Neural progenitor cell (in vitro differentiated cells): Measurements from ENCODE around the gene MCCC2. TPM values are rescaled to one million over a fixed set of nuclear protein-coding genes. Genes with fewer than 3 reads are reported as not detected.
A peak's percentile ranks its signal among the peaks of the same experiment; 100 is the strongest.
"Not testable (repeated sequence)": the region's sequence is repeated elsewhere in the genome, so short reads cannot be mapped to it uniquely, and the experiment has no call there.

Experiments used
- DNase-seq: peaks from one replicate; pipeline ENCODE4 v3.0.0-alpha.2; 2016; ENCODE audit warnings: low spot score
- H2AFZ ChIP-seq: fragments of 200-600 bp; sonication (generic); replicated peaks from 2 replicates; pipeline ENCODE4 v1.6.1; 2016; ENCODE audit warnings: antibody characterized with exemption
- H3F3A ChIP-seq: fragments of 200-600 bp; sonication (generic); 2 replicates; pipeline ENCODE4 v1.6.1; 2016; ENCODE audit warnings: antibody characterized with exemption, low read depth
- H3K27ac ChIP-seq: fragments of 200-600 bp; sonication (generic); 2 replicates; pipeline ENCODE4 v1.5.1; 2016; ENCODE audit warnings: mild to moderate bottlenecking
- H3K27me3 ChIP-seq: fragments of 200-600 bp; sonication (generic); 2 replicates; pipeline ENCODE4 v1.6.1; 2016; ENCODE audit warnings: mild to moderate bottlenecking, moderate library complexity
- H3K36me3 ChIP-seq: fragments of 200-600 bp; sonication (generic); 2 replicates; pipeline ENCODE4 v1.5.1; 2016
- H3K4me1 ChIP-seq: fragments of 200-600 bp; sonication (generic); 2 replicates; pipeline ENCODE4 v1.6.1; 2016; ENCODE audit warnings: mixed run types
- H3K4me2 ChIP-seq: fragments of 200-600 bp; sonication (generic); 2 replicates; pipeline ENCODE4 v1.6.1; 2016
- H3K4me3 ChIP-seq: fragments of 200-600 bp; sonication (generic); 2 replicates; pipeline ENCODE4 v1.5.1; 2016
- H3K79me2 ChIP-seq: fragments of 200-600 bp; sonication (generic); 2 replicates; pipeline ENCODE4 v1.6.1; 2016; ENCODE audit warnings: low read depth
- H3K9ac ChIP-seq: fragments of 200-600 bp; sonication (generic); 2 replicates; pipeline ENCODE4 v1.6.1; 2016
- H3K9me3 ChIP-seq: fragments of 200-600 bp; sonication (generic); 2 replicates; pipeline ENCODE4 v1.5.1; 2016; ENCODE audit warnings: low read depth
- H4K20me1 ChIP-seq: fragments of 200-600 bp; sonication (generic); 2 replicates; pipeline ENCODE4 v1.6.1; 2016; ENCODE audit warnings: low read depth
- H3K27ac Mint-ChIP-seq: 3 replicates; pipeline ENCODE4 v1.8.0; 2021; ENCODE audit warnings: mixed read lengths
- H3K27me3 Mint-ChIP-seq: 2 replicates; pipeline ENCODE4 v1.8.0; 2022; ENCODE audit warnings: low read depth, mild to moderate bottlenecking, inconsistent platforms, moderate library complexity, mixed read lengths; ENCODE audit not compliant: insufficient read depth
- H3K36me3 Mint-ChIP-seq: 3 replicates; pipeline ENCODE4 v1.8.0; 2021; ENCODE audit warnings: mixed read lengths
- H3K4me1 Mint-ChIP-seq: 3 replicates; pipeline ENCODE4 v1.8.0; 2021; ENCODE audit warnings: mixed read lengths
- H3K4me3 Mint-ChIP-seq: 3 replicates; pipeline ENCODE4 v1.8.0; 2021; ENCODE audit warnings: mild to moderate bottlenecking, moderate library complexity, mixed read lengths
- H3K9me3 Mint-ChIP-seq: 3 replicates; pipeline ENCODE4 v1.8.0; 2020; ENCODE audit warnings: mixed read lengths
- CTCF ChIP-seq: fragments of 200-600 bp; sonication (generic); IDR thresholded peaks from 2 replicates; pipeline ENCODE4 v1.5.1; 2017; ENCODE audit warnings: antibody characterized with exemption, mild to moderate bottlenecking
- EZH2 ChIP-seq: fragments of 200-600 bp; sonication (generic); IDR thresholded peaks from 2 replicates; pipeline ENCODE4 v1.6.1; 2017; ENCODE audit warnings: antibody characterized with exemption, mild to moderate bottlenecking, moderate library complexity
- EZH2phosphoT487 ChIP-seq: fragments of 200-600 bp; sonication (generic); IDR thresholded peaks from 2 replicates; pipeline ENCODE4 v1.6.1; 2017; ENCODE audit warnings: antibody characterized with exemption
- total RNA-seq: library from RNA; depleted of rRNA; stranded (reverse); fragments of >200 nt; gene quantifications from 2 replicates; pipeline ENCODE4 v1.2.3, GENCODE V29; 2015; ENCODE audit warnings: low replicate concordance

The MCCC2 gene
- total RNA-seq, 1 donor from 2014 or later: 19.8 TPM

GRCh38 chr5:71597001-71597400 is 9.9 kb downstream of the MCCC2 start:
- no peak overlapping the region for H3K27ac ChIP-seq
- Mint-ChIP-seq H3K36me3 (peaks cover 23% of the 10 kb centered on the region), H3K4me3 (no peak overlapping the region), H3K27me3 (peaks cover 2% of the 10 kb centered on the region), H3K27ac (no peak overlapping the region), H3K9me3 (no peaks in the 10 kb centered on the region), H3K4me1 (no peaks in the 10 kb centered on the region)
- no peaks in the 10 kb centered on the region for H3F3A ChIP-seq
- H3K4me2 ChIP-seq: no peak overlapping the region
- DNase-seq: no peak
- no peak for TF ChIP-seq EZH2phosphoT487
- no peak for TF ChIP-seq EZH2
- TF ChIP-seq CTCF: no peak
- no peak overlapping the region for H3K4me3 ChIP-seq
- no peaks in the 10 kb centered on the region for H4K20me1 ChIP-seq
- no peaks in the 10 kb centered on the region for H3K9me3 ChIP-seq
- H2AFZ ChIP-seq: no peak overlapping the region
- H3K4me1 ChIP-seq: no peaks in the 10 kb centered on the region
- H3K27me3 ChIP-seq: no peaks in the 10 kb centered on the region
- H3K36me3 ChIP-seq: no peaks in the 10 kb centered on the region
- no peak overlapping the region for H3K9ac ChIP-seq
- no peaks in the 10 kb centered on the region for H3K79me2 ChIP-seq

GRCh38 chr5:71600783-71601182 is 13.6 kb downstream of the MCCC2 start:
- Histone ChIP-seq H4K20me1 (no peaks in the 10 kb centered on the region), H3F3A (no peaks in the 10 kb centered on the region), H3K27ac (no peak overlapping the region), H3K4me1 (no peaks in the 10 kb centered on the region), H3K4me3 (no peak overlapping the region), H3K9ac (no peak overlapping the region), H3K4me2 (no peak overlapping the region), H2AFZ (no peak overlapping the region), H3K27me3 (no peaks in the 10 kb centered on the region), H3K9me3 (no peaks in the 10 kb centered on the region), H3K36me3 (no peaks in the 10 kb centered on the region), H3K79me2 (no peaks in the 10 kb centered on the region)
- H3K9me3 Mint-ChIP-seq: no peaks in the 10 kb centered on the region
- TF ChIP-seq CTCF: no peak
- no peak for TF ChIP-seq EZH2phosphoT487
- TF ChIP-seq EZH2: no peak
- peaks cover 38% of the 10 kb centered on the region for H3K36me3 Mint-ChIP-seq
- DNase-seq: no peak
- no peak overlapping the region for H3K27ac Mint-ChIP-seq
- H3K4me3 Mint-ChIP-seq: no peak overlapping the region
- peaks cover 2% of the 10 kb centered on the region for H3K27me3 Mint-ChIP-seq
- no peaks in the 10 kb centered on the region for H3K4me1 Mint-ChIP-seq

GRCh38 chr5:71601222-71602026 is 14.3 kb downstream of the MCCC2 start:
- DNase-seq: peak; percentile 75
- Histone ChIP-seq H3K79me2 (no peaks in the 10 kb centered on the region), H2AFZ (no peak overlapping the region), H3K4me2 (no peak overlapping the region), H3K27ac (no peak overlapping the region), H3K4me3 (no peak overlapping the region), H3K9me3 (no peaks in the 10 kb centered on the region), H3K9ac (no peak overlapping the region), H3K4me1 (no peaks in the 10 kb centered on the region), H3K36me3 (no peaks in the 10 kb centered on the region), H3K27me3 (no peaks in the 10 kb centered on the region), H4K20me1 (no peaks in the 10 kb centered on the region), H3F3A (no peaks in the 10 kb centered on the region)
- Mint-ChIP-seq H3K27ac (no peak overlapping the region), H3K9me3 (no peaks in the 10 kb centered on the region), H3K36me3 (peaks cover 34% of the 10 kb centered on the region), H3K4me1 (no peaks in the 10 kb centered on the region), H3K27me3 (peaks cover 2% of the 10 kb centered on the region), H3K4me3 (no peak overlapping the region)
- peak; percentile 79 for TF ChIP-seq CTCF
- TF ChIP-seq EZH2phosphoT487: no peak
- TF ChIP-seq EZH2: no peak

- H3K27me3 ChIP-seq, H3K79me2 ChIP-seq, DNase-seq, H3K4me1 Mint-ChIP-seq, H3K27me3 Mint-ChIP-seq, H3K9me3 ChIP-seq, H3K4me2 ChIP-seq, H3K36me3 ChIP-seq, H3F3A ChIP-seq, H3K4me3 Mint-ChIP-seq, H2AFZ ChIP-seq, H3K4me1 ChIP-seq, H3K9ac ChIP-seq, H3K27ac Mint-ChIP-seq, H3K4me3 ChIP-seq, H4K20me1 ChIP-seq, H3K9me3 Mint-ChIP-seq, H3K27ac ChIP-seq: not testable (repeated sequence)
- H3K36me3 Mint-ChIP-seq: peaks cover 12% of the 10 kb centered on the region
These were observed 22.8 kb downstream of the MCCC2 start for GRCh38 chr5:71609916-71610315.
